ENCODE measurements around the gene TMEM242. TPM values are rescaled to one million over a fixed set of nuclear protein-coding genes. Genes with fewer than 3 reads are reported as not detected.

TMEM242 gene
- total and polyA plus RNA-seq, 2 donors (not counting 1 experiment from before 2014, with no cell fraction given), result 6.3 to 24.1 TPM

DNA sequence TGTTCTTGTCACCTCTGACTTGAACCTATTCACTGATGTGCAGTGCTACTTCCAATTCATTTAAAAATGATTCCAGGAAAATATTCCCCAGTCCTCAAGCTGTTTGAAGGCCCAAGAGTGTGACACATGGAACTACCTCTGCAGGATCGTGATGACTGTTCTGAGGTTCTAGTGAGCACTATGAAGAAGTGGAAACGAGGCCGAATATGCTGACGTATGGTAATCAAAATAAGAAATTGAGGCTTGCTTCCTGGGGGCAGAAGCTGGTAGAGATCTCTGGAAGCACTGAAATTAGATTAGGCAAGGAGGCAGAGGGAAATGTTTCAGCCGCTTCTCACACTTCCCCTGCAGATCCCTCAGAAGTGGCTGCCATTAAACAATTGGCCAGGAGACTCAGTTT is 15.7 kb downstream of the TMEM242 start:
- intact Hi-C loops (cut with micrococcal nuclease), result no loop called here
- no peak for ATAC-seq (ENCODE audit: low read depth)
- Histone ChIP-seq H3K4me2 (replicated peaks; ENCODE audit: low read depth, low read length, poor library complexity, severe bottlenecking) (no peak overlapping the region), H3K27me3 (replicated peaks in 1 of 4; ENCODE audit: control extremely low read depth in 1 of 4, control insufficient read depth in 3 of 4, insufficient read depth in 4 of 4, low read length in 3 of 4) (no peaks in the 10 kb centered on the region), H3K4me1 (ENCODE audit: control insufficient read depth in 2 of 2, insufficient read depth in 2 of 2, low read length in 2 of 2) (peaks cover 15 to 18% of the 10 kb centered on the region in 2 donors), H4K20me1 (ENCODE audit: control insufficient read depth, insufficient read depth, low read length, poor library complexity, severe bottlenecking) (no peaks in the 10 kb centered on the region), H3K9me3 (ENCODE audit: control extremely low read depth in 1 of 3, control insufficient read depth in 2 of 3, insufficient read depth in 1 of 3, low read length in 2 of 3) (no peaks in the 10 kb centered on the region), H3K36me3 (replicated peaks in 1 of 2; ENCODE audit: control extremely low read depth in 1 of 2, control insufficient read depth in 1 of 2, extremely low read depth in 1 of 2, insufficient read depth in 2 of 2, low read length in 1 of 2) (peaks cover 0 to 7% of the 10 kb centered on the region in 2 experiments), H2AFZ (ENCODE audit: insufficient read depth, low read depth, low read length, poor library complexity, severe bottlenecking) (no peak overlapping the region), H3K27ac (ENCODE audit: low read length in 2 of 2) (no peak overlapping the region), H3K4me3 (ENCODE audit: control extremely low read depth in 1 of 5, extremely low read depth in 1 of 5, insufficient read depth in 1 of 5, low read depth in 2 of 5, low read length in 4 of 5) (no peak overlapping the region), H3K9ac (ENCODE audit: low read length) (no peak overlapping the region), H3K79me2 (ENCODE audit: control insufficient read depth, insufficient read depth, low read length) (peaks cover 9% of the 10 kb centered on the region)
- Mint-ChIP-seq H3K27me3 (no peaks in the 10 kb centered on the region), H3K27ac (no peak overlapping the region), H3K4me3 (no peak overlapping the region), H3K4me1 (peaks cover 4% of the 10 kb centered on the region), H3K9me3 (ENCODE audit: insufficient read depth) (no peaks in the 10 kb centered on the region)
- ChIA-PET CTCF (interaction anchor here (1.8 kb wide), 1 partner anchor 13 kb away, joined by 4 read pairs; no protein-coding TSS in a partner anchor), POLR2A (no interaction called here)
- DNase-seq, result no peak
- 85% methylated on average over 4 of the region's 5 CpGs for WGBS (ENCODE audit: insufficient coverage)
- TF ChIP-seq EZH2 (IDR thresholded peaks at IDR 0.05; ENCODE audit: borderline replicate concordance, insufficient read depth, low read depth, low read length, poor library complexity, severe bottlenecking), result no peak
- TF ChIP-seq, protein P1, sequence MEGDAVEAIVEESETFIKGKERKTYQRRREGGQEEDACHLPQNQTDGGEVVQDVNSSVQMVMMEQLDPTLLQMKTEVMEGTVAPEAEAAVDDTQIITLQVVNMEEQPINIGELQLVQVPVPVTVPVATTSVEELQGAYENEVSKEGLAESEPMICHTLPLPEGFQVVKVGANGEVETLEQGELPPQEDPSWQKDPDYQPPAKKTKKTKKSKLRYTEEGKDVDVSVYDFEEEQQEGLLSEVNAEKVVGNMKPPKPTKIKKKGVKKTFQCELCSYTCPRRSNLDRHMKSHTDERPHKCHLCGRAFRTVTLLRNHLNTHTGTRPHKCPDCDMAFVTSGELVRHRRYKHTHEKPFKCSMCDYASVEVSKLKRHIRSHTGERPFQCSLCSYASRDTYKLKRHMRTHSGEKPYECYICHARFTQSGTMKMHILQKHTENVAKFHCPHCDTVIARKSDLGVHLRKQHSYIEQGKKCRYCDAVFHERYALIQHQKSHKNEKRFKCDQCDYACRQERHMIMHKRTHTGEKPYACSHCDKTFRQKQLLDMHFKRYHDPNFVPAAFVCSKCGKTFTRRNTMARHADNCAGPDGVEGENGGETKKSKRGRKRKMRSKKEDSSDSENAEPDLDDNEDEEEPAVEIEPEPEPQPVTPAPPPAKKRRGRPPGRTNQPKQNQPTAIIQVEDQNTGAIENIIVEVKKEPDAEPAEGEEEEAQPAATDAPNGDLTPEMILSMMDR (IDR thresholded peaks at IDR 0.05), result no peak

DNA sequence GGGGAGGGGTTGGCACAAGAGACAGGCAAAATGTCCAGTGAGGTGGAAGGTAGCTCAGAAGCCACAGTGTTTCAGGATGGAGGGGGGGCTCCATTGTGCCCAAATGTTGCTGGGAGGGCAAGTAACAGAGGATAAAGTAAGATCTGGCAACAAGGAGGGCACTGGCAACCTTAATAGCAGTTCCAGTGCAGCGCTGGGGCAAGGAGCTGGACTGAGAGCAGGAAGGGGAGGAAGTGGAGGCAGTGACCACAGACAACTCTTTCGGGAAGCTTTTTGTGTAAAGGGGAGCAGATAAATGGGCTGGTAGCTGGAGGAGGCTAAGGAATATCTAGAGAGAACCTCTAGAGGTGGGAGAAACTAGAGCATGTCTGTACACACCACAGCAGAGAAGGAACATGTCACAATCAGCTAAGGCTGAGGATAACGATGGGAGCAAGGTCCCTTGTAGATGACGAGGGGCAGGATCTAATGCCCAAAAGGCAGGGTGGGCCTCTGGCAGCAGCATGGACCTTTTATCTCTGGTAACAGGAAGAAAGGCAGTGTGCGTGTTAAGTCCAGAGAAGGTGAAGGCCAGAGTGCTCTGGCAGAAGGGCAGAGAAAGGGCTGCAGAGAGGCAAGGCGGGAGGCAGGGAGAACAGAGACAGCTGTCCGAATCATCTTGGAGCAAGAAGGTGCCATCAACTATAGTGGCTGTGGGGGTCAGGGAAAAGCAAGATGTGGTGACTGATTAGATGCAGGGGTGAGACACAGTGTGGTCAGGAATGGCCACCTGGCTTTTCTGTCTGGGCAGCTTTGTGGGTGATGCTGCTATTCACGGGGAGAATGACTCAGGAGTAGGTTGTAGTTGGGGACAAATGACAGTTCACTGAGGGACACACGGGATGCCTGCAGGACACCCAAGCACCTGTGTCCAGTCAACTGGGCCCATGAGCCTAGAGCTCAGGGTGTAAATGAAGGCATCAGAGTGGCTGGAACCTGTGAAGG is 17.4 kb downstream of the TMEM242 start:
- H3K9me3 ChIP-seq (ENCODE audit: control extremely low read depth in 1 of 3, control insufficient read depth in 2 of 3, insufficient read depth in 1 of 3, low read length in 2 of 3), result no peaks in the 10 kb centered on the region
- no peaks in the 10 kb centered on the region for H3K27me3 ChIP-seq (replicated peaks in 1 of 4; ENCODE audit: control extremely low read depth in 1 of 4, control insufficient read depth in 3 of 4, insufficient read depth in 4 of 4, low read length in 3 of 4)
- H3K9me3 Mint-ChIP-seq (ENCODE audit: insufficient read depth), result no peaks in the 10 kb centered on the region
- no peak overlapping the region for H3K4me3 Mint-ChIP-seq
- intact Hi-C loops (cut with micrococcal nuclease), result no loop called here
- peaks cover 9% of the 10 kb centered on the region for H3K79me2 ChIP-seq (ENCODE audit: control insufficient read depth, insufficient read depth, low read length)
- peaks cover 4% of the 10 kb centered on the region for H3K4me1 Mint-ChIP-seq
- H2AFZ ChIP-seq (ENCODE audit: insufficient read depth, low read depth, low read length, poor library complexity, severe bottlenecking), result no peak overlapping the region
- ChIA-PET POLR2A (interaction anchor here (0.7 kb wide), 1 partner anchor 1472 kb away, joined by 3 read pairs; no protein-coding TSS in a partner anchor), CTCF (interaction anchor here (1.6 to 1.8 kb wide), 2 partner anchors 11 to 29 kb away, joined by 4 read pairs; no protein-coding TSS in a partner anchor)
- ATAC-seq (ENCODE audit: low read depth), result no peak
- H3K4me2 ChIP-seq (replicated peaks; ENCODE audit: low read depth, low read length, poor library complexity, severe bottlenecking), result peak overlapping the region; percentile 39
- H3K27me3 Mint-ChIP-seq, result no peaks in the 10 kb centered on the region
- no peak for DNase-seq
- H3K27ac Mint-ChIP-seq, result no peak overlapping the region
- TF ChIP-seq, protein P1 (IDR thresholded peaks at IDR 0.05), result no peak
- TF ChIP-seq EZH2 (IDR thresholded peaks at IDR 0.05; ENCODE audit: borderline replicate concordance, insufficient read depth, low read depth, low read length, poor library complexity, severe bottlenecking), result no peak
- H3K9ac ChIP-seq (ENCODE audit: low read length), result no peak overlapping the region
- no peak overlapping the region for H3K27ac ChIP-seq (ENCODE audit: low read length in 2 of 2)
- 77% methylated on average over 9 of the region's 9 CpGs for WGBS (ENCODE audit: insufficient coverage)
- peaks cover 0 to 7% of the 10 kb centered on the region in 2 experiments for H3K36me3 ChIP-seq (replicated peaks in 1 of 2; ENCODE audit: control extremely low read depth in 1 of 2, control insufficient read depth in 1 of 2, extremely low read depth in 1 of 2, insufficient read depth in 2 of 2, low read length in 1 of 2)
- peaks cover 15 to 18% of the 10 kb centered on the region in 2 donors for H3K4me1 ChIP-seq (ENCODE audit: control insufficient read depth in 2 of 2, insufficient read depth in 2 of 2, low read length in 2 of 2)
- no peak overlapping the region for H3K4me3 ChIP-seq (ENCODE audit: control extremely low read depth in 1 of 5, extremely low read depth in 1 of 5, insufficient read depth in 1 of 5, low read depth in 2 of 5, low read length in 4 of 5)
- no peaks in the 10 kb centered on the region for H4K20me1 ChIP-seq (ENCODE audit: control insufficient read depth, insufficient read depth, low read length, poor library complexity, severe bottlenecking)
